Umbilical cord (tissue), 2 donors: ENCODE measurements around the gene TIGD2. TPM values are rescaled to one million over a fixed set of nuclear protein-coding genes. Genes with fewer than 3 reads are reported as not detected.

Experiments used
- DNase-seq: peaks from one replicate; pipeline ENCODE4 v3.0.0-alpha.2; 2015; ENCODE audit warnings: low spot score
- total RNA-seq: library from RNA; depleted of rRNA; stranded (reverse); fragments of >200 nt; gene quantifications from one replicate; pipeline ENCODE4 v1.2.3, GENCODE V29; 2014; ENCODE audit warnings: low replicate concordance; ENCODE audit not compliant: insufficient read depth

TIGD2 gene
- total RNA-seq, 1 donor from 2014 or later: 14.9 TPM

GRCh38 chr4:89161841-89162240, 50.5 kb downstream of the TIGD2 start:
- DNase-seq: no peak

- no peak for DNase-seq
Measured at GRCh38 chr4:89162496-89162895, 51.2 kb downstream of the TIGD2 start.

- DNase-seq: no peak
Measured at GRCh38 chr4:89162987-89163386, 51.7 kb downstream of the TIGD2 start.

GRCh38 chr4:89164400-89164799, 53.1 kb downstream of the TIGD2 start:
- no peak for DNase-seq

Other genes with a start within 250 kb of the TIGD2 start
- gene FAM13A, start 54.3 kb upstream of the TIGD2 start, total RNA-seq: 54.7 TPM
- 6.3 TPM for gene GPRIN3, start 196.3 kb downstream of the TIGD2 start, total RNA-seq